HepG2 (cell line): ENCODE data around the gene ACOXL. TPM values are rescaled to one million over a fixed set of nuclear protein-coding genes. Genes with fewer than 3 reads are reported as not detected.

Source experiments
- ATAC-seq: fragments of 200-7000 bp; cut with Tn5 transposase; 3 replicates; pipeline ENCODE4 v1.9.1; 2020; ENCODE audit warnings: mild to moderate bottlenecking, moderate library complexity
- BruUV-seq: library from RNA; stranded (reverse); fragments of 400-500 nt; replicated peaks from 2 replicates; lab custom pipeline; 2021; lab: Mats Ljungman, UMichigan
- CTCF ChIA-PET: fragments of 300-600 bp; formaldehyde crosslinking; extraction: SDS; loops from one replicate; lab custom pipeline; 2021; ENCODE audit warnings: low total read pairs, inconsistent platforms, low intra/inter-chr PET ratio; lab: Yijun Ruan, JAX
- POLR2A ChIA-PET: fragments of 350-600 bp; sonication (Branson Sonifier 250); formaldehyde crosslinking; loops from one replicate; lab custom pipeline; 2020; ENCODE audit warnings: antibody characterized with exemption, inconsistent platforms; lab: Yijun Ruan, JAX
- DNase-seq: peaks from one replicate; pipeline ENCODE4 v3.0.0-alpha.2; 2015; ENCODE audit warnings: low spot score
- FAIRE-seq: peaks from 3 replicates; lab custom pipeline; 2011; peaks lifted over from hg19 to GRCh38; lab: Jason Lieb, UNC
- H2AFZ ChIP-seq: one replicate; pipeline ENCODE4 v1.6.1; 2011; ENCODE audit warnings: low read length, inconsistent platforms
- H3K27ac ChIP-seq: fragments of 300-600 bp; 3 replicates; pipeline ENCODE4 v1.8.0; 2011; ENCODE audit warnings: mixed run types, mild to moderate bottlenecking, mixed read lengths, low read length, inconsistent platforms; ENCODE audit not compliant: insufficient read depth; ENCODE audit errors: extremely low read length
- H3K27me3 ChIP-seq, 2 experiments: fragments of 200-600 bp in 1 of 2; 2 replicates in 1 of 2; 3 replicates in 1 of 2; pipeline versions ENCODE4 v1.6.0 to v1.8.0; 2011; ENCODE audit warnings: low read length in 2 of 2, mild to moderate bottlenecking in 2 of 2, moderate library complexity in 2 of 2, inconsistent platforms in 1 of 2; ENCODE audit not compliant: insufficient read depth in 2 of 2, control insufficient read depth in 1 of 2
- H3K36me3 ChIP-seq, 2 experiments: fragments of 200-600 bp in 1 of 2; replicated peaks in 1 of 2; 2 replicates in 1 of 2; 3 replicates in 1 of 2; pipeline versions ENCODE4 v1.5.1 to v1.8.0; 2011; ENCODE audit warnings: low read length in 2 of 2, inconsistent platforms in 1 of 2; ENCODE audit not compliant: insufficient read depth in 2 of 2, control insufficient read depth in 1 of 2
- H3K4me1 ChIP-seq: 2 replicates; pipeline ENCODE4 v1.5.1; 2012; ENCODE audit warnings: low read length, inconsistent platforms; ENCODE audit not compliant: insufficient read depth
- H3K4me2 ChIP-seq: 2 replicates; pipeline ENCODE4 v1.6.0; 2011; ENCODE audit warnings: low read depth, low read length, inconsistent platforms
- H3K4me3 ChIP-seq, 3 experiments: fragments of 200-600 bp in 1 of 3; sonication (generic), shearing (Covaris generic) in 1 of 3; replicated peaks in 1 of 3; 2 replicates each; pipeline ENCODE4 v1.5.1; 2011 to 2016; ENCODE audit warnings: low read length in 3 of 3, inconsistent platforms in 2 of 3, low read depth in 2 of 3, mild to moderate bottlenecking in 2 of 3, control low read depth in 1 of 3, mixed read lengths in 1 of 3; ENCODE audit not compliant: insufficient read depth in 1 of 3
- H3K79me2 ChIP-seq: one replicate; pipeline ENCODE4 v1.6.1; 2011; ENCODE audit warnings: low read length, inconsistent platforms; ENCODE audit not compliant: insufficient read depth
- H3K9ac ChIP-seq: 2 replicates; pipeline ENCODE4 v1.6.0; 2011; ENCODE audit warnings: mild to moderate bottlenecking, low read depth, low read length, inconsistent platforms; ENCODE audit not compliant: insufficient read depth
- H3K9me3 ChIP-seq: 2 replicates; pipeline ENCODE4 v1.5.1; 2012; ENCODE audit warnings: mild to moderate bottlenecking, low read length
- H4K20me1 ChIP-seq: 2 replicates; pipeline ENCODE4 v1.6.0; 2011; ENCODE audit warnings: inconsistent platforms, mild to moderate bottlenecking, low read length, moderate library complexity; ENCODE audit not compliant: insufficient read depth
- BORCS8-MEF2B ChIP-seq: sonication (generic); formaldehyde crosslinking; IDR thresholded peaks from 2 replicates; pipeline ENCODE4 v1.8.0; 2022; ENCODE audit warnings: mild to moderate bottlenecking, missing genetic modification reagents
- POLR2AphosphoS2 ChIP-seq: IDR thresholded peaks from 2 replicates; pipeline ENCODE4 v1.6.1; 2011; ENCODE audit warnings: low read depth, low read length, improper control_type of control experiment
- SRSF4 ChIP-seq: fragments of 200-400 bp; formaldehyde crosslinking; IDR thresholded peaks from one replicate; pipeline ENCODE4 v1.6.1; 2018; ENCODE audit warnings: mild to moderate bottlenecking, low read depth, low read length, moderate library complexity; ENCODE audit not compliant: poor library complexity, severe bottlenecking
- ZNF580 ChIP-seq: IDR thresholded peaks from 2 replicates; pipeline ENCODE4 v1.6.1; 2016; ENCODE audit warnings: low read depth, borderline replicate concordance
- WGBS: methylation state at CpG from one replicate; pipeline ENCODE4 v1.1.6; 2017; ENCODE audit warnings: low lambda C conversion rate; 5-methylcytosine and 5-hydroxymethylcytosine counted together
- in situ Hi-C: cut with HindIII; loops from 2 replicates; pipeline ENCODE4 v1.10.0; 2017; ENCODE audit warnings: low pct_unique_long_range_greater_than_20kb; ENCODE audit not compliant: extremely low pct_ligation_motif_present
- intact Hi-C: fragments of 100-400 bp; cut with micrococcal nuclease; formaldehyde crosslinking; loops from one replicate; pipeline ENCODE4 v1.10.0; 2022; ENCODE audit not compliant: unreplicated experiment
- polyA plus RNA-seq, 8 experiments: library from polyadenylated mRNA; depleted of rRNA in 3 of 8; stranded (reverse) in 7 of 8; unstranded in 1 of 8; fragments of >200 nt; fragmentation: Illumina TruSeq in 4 of 8; extraction: Trizol in 4 of 8; gene quantifications; 2 replicates each; pipeline versions ENCODE4 v1.2.1 to v1.2.3, GENCODE V29; 2011 to 2016; ENCODE audit warnings: low read depth in 4 of 8, missing spikeins in 1 of 8, mixed read lengths in 1 of 8; ENCODE audit not compliant: insufficient read depth in 1 of 8
- total RNA-seq, 5 experiments: library from RNA; depleted of rRNA; stranded (reverse); fragments of >200 nt; fragmentation: Illumina TruSeq; extraction: Trizol; gene quantifications; 2 replicates each; pipeline ENCODE4 v1.2.3, GENCODE V29; 2016; ENCODE audit warnings: low read depth in 1 of 5
- TF ChIP-seq, protein P1 (sequence below): sonication (generic); formaldehyde crosslinking; IDR thresholded peaks from 2 replicates; pipeline ENCODE4 v1.4.0; 2020; ENCODE audit warnings: missing genetic modification reagents
- TF ChIP-seq, protein P2 (sequence below): sonication (generic); formaldehyde crosslinking; IDR thresholded peaks from 2 replicates; pipeline ENCODE4 v1.5.1; 2020; ENCODE audit warnings: mild to moderate bottlenecking, missing genetic modification reagents, moderate library complexity

Gene ACOXL
- total and polyA plus RNA-seq, 2 of the 13 experiments (the other 11 are each of a cell fraction or from before 2014, with no cell fraction given), result not detected

- Histone ChIP-seq H3K9me3 (no peaks in the 10 kb centered on the region), H3K9ac (no peak overlapping the region), H3K4me3 (no peak overlapping the region), H4K20me1 (no peaks in the 10 kb centered on the region), H2AFZ (no peak overlapping the region), H3K27me3 (peaks cover 7 to 33% of the 10 kb centered on the region in 2 experiments; a peak in 4 of 5 replicates), H3K27ac (no peak overlapping the region), H3K4me2 (no peak overlapping the region), H3K4me1 (no peaks in the 10 kb centered on the region), H3K36me3 (no peaks in the 10 kb centered on the region), H3K79me2 (no peaks in the 10 kb centered on the region)
- in situ Hi-C loops (loop anchor here (25.0 kb wide), 1 partner anchor 873 kb away; no protein-coding TSS in a partner anchor), intact Hi-C loops (no loop called here)
- TF ChIP-seq BORCS8-MEF2B (CRISPR knock-in tag), result no peak
- TF ChIP-seq, protein P1, sequence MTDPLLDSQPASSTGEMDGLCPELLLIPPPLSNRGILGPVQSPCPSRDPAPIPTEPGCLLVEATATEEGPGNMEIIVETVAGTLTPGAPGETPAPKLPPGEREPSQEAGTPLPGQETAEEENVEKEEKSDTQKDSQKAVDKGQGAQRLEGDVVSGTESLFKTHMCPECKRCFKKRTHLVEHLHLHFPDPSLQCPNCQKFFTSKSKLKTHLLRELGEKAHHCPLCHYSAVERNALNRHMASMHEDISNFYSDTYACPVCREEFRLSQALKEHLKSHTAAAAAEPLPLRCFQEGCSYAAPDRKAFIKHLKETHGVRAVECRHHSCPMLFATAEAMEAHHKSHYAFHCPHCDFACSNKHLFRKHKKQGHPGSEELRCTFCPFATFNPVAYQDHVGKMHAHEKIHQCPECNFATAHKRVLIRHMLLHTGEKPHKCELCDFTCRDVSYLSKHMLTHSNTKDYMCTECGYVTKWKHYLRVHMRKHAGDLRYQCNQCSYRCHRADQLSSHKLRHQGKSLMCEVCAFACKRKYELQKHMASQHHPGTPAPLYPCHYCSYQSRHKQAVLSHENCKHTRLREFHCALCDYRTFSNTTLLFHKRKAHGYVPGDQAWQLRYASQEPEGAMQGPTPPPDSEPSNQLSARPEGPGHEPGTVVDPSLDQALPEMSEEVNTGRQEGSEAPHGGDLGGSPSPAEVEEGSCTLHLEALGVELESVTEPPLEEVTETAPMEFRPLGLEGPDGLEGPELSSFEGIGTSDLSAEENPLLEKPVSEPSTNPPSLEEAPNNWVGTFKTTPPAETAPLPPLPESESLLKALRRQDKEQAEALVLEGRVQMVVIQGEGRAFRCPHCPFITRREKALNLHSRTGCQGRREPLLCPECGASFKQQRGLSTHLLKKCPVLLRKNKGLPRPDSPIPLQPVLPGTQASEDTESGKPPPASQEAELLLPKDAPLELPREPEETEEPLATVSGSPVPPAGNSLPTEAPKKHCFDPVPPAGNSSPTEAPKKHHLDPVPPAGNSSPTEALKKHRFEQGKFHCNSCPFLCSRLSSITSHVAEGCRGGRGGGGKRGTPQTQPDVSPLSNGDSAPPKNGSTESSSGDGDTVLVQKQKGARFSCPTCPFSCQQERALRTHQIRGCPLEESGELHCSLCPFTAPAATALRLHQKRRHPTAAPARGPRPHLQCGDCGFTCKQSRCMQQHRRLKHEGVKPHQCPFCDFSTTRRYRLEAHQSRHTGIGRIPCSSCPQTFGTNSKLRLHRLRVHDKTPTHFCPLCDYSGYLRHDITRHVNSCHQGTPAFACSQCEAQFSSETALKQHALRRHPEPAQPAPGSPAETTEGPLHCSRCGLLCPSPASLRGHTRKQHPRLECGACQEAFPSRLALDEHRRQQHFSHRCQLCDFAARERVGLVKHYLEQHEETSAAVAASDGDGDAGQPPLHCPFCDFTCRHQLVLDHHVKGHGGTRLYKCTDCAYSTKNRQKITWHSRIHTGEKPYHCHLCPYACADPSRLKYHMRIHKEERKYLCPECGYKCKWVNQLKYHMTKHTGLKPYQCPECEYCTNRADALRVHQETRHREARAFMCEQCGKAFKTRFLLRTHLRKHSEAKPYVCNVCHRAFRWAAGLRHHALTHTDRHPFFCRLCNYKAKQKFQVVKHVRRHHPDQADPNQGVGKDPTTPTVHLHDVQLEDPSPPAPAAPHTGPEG (CRISPR knock-in tag), result no peak
- no peak for TF ChIP-seq SRSF4
- TF ChIP-seq, protein P2, sequence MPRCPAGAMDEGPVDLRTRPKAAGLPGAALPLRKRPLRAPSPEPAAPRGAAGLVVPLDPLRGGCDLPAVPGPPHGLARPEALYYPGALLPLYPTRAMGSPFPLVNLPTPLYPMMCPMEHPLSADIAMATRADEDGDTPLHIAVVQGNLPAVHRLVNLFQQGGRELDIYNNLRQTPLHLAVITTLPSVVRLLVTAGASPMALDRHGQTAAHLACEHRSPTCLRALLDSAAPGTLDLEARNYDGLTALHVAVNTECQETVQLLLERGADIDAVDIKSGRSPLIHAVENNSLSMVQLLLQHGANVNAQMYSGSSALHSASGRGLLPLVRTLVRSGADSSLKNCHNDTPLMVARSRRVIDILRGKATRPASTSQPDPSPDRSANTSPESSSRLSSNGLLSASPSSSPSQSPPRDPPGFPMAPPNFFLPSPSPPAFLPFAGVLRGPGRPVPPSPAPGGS (CRISPR knock-in tag), result no peak
- no peak for TF ChIP-seq POLR2AphosphoS2
- TF ChIP-seq ZNF580 (CRISPR knock-in tag), result no peak
- CTCF ChIA-PET, result no interaction called here
- POLR2A ChIA-PET, result no interaction called here
- FAIRE-seq (no peak), ATAC-seq (no peak), DNase-seq (no peak)
- BruUV-seq, result no TSS peak
- WGBS, result 9% methylated on average over 5 of the region's 5 CpGs
Measured at GRCh38 chr2:110813896-110814295, 81.5 kb downstream of the ACOXL start.
